ENCODE measurements around the gene CCDC69.
"Not testable (repeated sequence)": the region's sequence is repeated elsewhere in the genome, so short reads cannot be mapped to it uniquely, and the experiment has no call there.

Gene CCDC69

DNA sequence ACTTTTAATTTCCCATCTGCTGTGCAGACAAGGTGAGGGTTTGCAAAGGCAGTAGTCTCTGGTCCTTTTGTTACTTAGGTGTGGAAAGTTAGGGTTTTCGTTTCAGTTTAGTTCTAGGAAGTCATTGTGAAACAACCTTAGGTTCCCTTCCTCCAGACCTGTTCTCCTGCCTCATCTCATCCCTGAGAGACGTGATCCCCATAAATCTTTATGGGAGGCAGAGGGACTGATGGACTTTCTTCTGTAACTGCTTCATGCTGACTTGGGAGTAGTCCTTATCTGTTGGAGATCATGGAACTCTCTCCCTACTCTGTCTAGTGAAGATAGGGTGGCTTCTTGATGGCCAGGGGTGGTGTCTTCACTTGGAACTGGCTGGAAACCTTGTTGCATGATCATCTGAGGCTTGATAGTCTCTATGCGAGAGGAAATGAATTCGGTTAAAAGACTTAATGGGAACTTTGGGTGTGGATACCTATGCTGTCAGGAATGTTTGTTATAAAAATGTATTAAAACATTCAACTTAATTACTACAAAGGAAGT lies 21.9 kb upstream of the CCDC69 start:
- no peak for DNase-seq (ENCODE audit: low read depth)

DNA sequence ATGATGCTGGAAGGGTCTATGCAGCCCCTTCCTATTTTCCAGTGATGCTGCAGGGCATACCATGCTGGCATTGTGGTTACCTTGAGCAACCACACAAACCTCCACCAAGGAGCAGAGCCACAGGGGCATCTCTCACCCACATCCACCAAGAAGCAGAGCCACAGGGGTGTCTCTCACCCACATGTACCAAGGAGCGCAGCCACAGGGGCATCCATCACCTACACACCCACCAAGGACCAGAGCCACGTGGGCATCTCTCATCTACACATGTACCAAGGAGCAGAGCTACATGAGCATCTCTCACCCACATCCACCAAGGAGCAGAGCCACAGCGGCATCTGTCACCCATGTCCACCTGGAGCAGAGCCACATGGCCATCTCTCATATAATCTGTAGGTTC lies 20.3 kb upstream of the CCDC69 start:
- DNase-seq (ENCODE audit: low read depth) = no peak

DNA sequence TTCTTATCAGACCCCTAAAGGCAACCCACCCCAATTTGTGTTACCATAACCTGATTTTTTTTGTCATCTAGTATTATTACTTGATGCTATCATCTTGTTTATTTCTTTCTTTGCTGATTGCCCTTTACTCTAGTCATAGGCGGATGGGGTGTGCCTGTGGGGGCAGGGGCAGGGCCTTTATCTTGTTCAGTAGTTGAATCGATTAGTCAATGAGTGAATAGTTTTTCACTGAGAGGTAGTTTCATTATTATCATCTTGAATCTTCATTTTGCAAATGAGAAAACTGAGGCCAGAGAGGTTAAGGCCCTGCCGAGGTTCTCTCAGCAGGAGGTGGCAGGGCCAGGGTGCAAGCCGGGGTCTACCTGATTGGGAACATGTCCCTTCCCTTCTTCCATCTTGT lies 19.7 kb upstream of the CCDC69 start:
- peak; percentile 25 for DNase-seq (ENCODE audit: low read depth)

DNA sequence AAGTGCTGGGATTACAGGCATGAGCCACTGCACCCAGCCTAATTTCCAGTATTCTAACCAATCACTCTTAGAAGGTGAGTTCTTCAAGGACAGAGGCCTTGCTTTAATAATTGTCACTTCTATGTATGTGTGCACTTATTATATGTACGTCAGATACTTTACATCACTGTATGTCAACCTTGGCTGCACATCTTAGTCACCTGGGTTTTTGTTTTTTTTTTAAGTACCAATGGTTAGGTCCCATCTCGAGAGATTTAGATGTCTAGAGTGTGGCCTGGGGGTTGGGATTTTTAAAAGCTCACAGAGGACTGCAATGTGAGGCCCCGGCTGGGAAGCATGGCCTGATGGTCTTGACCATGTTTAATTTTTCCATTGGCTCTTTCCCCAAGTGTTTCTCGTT lies 19.2 kb upstream of the CCDC69 start:
- DNase-seq (ENCODE audit: low read depth) = no peak

DNA sequence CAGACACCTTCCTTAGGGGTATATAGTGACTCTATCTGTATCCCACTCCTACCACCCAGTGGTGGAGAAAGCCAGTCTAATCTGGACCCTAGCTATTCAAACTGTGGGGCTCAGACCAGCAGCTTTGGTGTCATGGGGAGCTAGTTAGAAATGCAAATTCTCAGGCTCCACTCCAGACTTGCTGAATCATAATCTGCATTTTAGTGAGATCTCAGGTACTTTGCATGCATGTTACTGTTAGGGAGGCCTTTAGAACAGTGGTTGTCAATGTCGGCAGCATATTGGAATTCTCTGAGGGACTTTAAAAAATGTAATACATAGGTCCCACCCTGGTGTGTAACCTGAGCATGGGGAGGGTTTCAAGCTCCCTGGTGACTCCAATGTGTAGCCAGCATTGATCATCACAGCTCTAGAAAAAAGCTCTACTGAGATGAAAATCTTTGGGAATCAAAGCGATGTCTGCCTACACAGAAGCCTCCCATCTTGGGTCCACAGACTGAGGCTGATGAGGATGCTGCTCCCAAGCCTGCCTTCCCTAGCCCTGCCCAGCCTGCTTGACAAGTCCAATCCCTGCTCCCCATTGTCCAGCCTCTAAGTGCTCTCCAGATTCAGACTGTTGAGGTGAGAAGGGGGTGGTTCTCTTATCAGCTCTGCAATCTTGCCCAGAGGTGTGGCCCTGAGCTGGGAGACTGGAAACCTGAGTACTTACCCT lies 17.2 kb upstream of the CCDC69 start:
- no peak for DNase-seq (ENCODE audit: low read depth)

DNA sequence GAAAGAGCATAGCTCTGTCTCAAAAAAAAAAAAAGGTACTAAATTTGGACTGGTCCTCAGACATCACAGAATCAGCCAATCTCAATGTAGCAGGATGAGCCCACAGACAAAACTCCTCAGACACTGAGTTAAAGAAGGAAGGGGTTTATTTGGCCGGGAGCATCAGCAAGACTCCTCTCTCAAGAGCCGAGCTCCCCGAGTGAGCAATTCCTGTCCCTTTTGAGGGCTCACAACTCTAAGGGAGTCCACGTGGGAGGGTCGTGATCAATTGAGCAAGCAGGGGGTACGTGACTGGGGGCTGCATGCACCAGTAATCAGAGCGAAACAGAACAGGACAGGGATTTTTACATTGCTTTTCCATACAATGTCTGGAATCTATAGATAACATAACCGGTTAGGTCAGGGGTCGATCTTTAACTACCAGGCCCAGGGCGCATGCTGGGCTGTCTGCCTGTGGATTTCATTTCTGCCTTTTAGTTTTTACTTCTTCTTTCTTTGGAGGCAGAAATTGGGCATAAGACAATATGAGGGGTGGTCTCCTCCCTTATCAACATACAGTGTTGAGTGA lies 16.5 kb upstream of the CCDC69 start:
- DNase-seq (ENCODE audit: low read depth) = not testable (repeated sequence)

DNA sequence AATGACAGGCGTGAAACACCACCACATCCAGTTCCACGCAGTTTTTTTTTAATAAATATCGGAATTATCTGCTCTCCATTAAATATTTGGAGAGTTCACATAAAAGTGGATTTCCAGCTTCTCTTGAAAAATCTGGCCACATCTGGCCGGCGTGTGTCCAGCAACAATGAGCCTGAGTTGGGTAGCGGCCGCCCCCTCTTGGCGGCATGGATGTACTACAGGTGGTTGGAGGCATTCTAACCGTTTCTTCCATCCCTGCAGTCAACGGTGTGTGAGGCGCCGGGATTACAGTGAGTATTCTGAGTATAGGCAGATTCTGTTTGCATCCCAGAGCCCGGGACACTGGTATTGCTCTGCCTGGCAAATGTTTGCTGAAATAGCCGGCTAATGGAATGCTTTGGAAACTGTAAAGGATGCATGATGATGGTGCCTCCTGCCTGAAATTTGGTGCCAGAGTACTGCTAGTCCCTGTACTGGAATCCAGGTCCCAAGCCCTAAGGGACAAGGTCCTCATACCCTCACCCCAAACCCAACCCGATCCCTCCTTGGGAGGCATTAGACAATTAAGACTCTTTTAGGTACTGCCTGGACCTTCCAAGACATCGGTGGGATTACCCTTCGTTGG lies 15.5 kb upstream of the CCDC69 start:
- peak; percentile 57 for DNase-seq (ENCODE audit: low read depth)

DNA sequence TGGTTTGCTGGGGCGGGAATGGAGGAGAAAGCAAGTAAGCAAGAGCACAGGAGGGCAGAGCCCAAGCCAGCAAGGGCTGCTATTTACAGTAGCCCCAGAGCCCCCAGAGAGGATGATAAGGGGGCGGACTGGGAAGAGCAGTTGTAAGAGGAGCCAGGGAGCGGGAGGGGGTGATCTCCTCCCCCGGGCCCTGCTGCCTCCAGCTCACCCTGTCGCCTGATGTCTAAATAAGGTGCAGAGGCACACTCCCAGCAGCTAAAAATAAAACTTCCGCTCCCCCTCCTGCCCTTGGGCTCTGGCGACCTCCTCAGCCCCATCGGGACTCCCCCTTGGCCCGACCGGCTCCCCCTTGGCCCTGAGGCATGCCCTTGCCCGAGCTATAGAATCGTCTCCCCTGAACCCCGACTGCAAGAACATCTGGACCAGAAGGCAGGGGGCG lies 14.4 kb upstream of the CCDC69 start:
- DNase-seq (ENCODE audit: low read depth) = no peak

DNA sequence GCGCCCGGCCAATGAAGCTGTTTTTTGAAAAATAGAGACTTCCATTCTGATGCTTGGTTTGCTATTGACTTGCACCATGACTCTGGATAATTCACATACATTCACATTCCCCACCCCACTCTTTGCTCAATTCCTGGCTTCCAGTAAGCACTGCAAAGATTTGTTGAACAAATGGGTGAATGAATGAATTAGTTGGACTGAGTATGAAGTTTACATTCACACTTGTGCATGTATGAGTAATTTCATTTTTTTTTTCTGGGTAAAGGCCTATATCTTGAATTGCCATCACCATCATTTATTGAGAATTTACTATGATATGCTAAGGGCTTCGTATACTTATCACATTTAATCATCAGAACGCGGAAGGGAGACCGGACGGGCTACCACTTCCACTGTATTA lies 13.8 kb upstream of the CCDC69 start:
- no peak for DNase-seq (ENCODE audit: low read depth)

DNA sequence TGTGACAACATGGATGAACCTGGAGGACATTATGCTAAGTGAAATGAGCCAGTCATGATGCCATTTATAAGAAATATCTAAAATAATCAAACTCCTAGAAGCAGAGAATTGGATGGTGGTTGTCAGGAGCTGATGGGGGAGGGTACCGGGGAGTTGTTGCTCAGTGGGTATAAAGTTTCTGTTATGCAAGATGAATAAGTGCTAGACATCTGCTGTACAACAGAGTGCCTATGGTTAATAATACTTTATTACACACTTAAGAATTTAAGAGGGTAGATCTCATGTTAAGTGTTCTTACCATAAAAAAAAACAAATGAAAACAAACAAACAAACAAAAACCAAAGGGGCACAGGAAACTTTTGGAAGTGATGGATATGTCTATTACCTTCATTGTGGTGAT lies 13.0 kb upstream of the CCDC69 start:
- DNase-seq (ENCODE audit: low read depth) = no peak

DNA sequence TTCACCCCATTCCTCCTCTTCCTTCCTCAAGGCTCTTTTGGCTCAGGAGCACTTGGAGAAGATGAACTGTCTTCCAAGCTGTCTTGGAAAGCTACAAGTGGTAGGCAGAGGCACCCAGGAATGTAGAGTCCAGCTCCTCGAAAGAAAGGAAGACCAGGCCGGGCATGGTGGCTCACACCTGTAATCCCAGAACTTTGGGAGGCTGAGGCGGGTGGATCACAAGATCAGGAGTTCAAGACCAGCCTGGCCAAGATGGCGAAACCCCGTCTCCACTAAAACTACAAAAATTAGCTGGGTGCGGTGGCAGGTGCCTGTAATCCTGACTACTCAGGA lies 11.3 kb upstream of the CCDC69 start:
- DNase-seq (ENCODE audit: low read depth) = not testable (repeated sequence)

DNA sequence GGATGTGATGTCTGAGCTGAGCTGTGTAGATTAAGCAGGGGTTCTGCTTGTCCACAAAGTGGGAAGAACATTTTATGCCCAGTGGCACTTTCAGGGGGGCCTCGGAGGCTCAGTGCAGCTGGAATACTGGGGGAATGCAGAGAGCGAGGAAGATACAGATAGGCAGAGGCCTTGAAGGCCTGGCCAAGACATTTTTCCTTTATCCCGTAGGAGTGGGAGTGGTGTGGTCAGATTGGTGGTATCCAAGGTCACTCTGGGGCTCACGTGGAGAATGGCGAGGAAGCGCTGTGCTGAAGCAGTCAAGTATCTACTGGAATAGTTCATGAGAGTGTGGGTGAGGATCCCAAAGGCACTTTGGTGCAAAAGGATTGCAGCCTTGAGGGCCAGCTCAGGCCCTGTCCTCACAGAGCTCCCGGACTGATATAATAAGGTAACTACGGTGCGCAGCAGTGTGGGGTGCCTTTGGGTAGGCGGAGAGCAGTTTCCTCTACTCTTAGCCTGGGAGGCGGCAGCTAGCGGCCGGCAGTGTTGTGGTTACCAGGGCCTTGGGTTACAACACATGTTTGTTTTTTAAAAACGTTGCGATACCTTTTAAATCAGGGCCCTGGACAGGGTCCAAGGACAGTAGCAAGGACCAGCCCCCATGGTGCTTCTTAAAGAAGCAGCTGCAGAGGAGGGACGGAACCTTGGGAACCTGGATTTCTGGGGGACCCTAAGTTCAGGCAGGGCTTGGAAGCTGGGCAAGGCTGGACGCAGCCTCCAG lies 10.8 kb upstream of the CCDC69 start:
- DNase-seq (ENCODE audit: low read depth) = no peak

DNA sequence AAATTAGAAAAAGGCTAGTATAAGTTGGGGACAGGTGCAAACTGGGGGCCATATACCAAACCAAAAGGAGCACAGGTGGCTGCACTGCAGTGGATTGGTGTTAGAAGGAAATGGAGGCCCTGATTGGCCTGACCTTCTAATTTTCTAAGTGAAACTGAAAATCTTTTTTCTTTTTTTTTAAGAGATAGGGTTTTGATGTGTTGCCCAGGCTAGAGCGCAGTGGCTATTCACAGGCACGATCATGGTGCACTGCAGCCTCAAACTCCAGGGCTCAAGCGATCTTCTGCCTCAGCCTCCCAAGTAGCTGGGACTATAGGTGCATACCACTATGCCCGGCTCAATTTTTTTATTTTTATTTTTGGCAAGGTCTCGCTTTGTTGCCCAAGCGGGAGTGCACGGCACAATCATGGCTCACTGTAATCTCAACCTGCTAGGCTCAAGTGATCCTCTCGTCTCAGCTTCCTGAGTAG lies 9.8 kb upstream of the CCDC69 start:
- no peak for DNase-seq (ENCODE audit: low read depth)

DNA sequence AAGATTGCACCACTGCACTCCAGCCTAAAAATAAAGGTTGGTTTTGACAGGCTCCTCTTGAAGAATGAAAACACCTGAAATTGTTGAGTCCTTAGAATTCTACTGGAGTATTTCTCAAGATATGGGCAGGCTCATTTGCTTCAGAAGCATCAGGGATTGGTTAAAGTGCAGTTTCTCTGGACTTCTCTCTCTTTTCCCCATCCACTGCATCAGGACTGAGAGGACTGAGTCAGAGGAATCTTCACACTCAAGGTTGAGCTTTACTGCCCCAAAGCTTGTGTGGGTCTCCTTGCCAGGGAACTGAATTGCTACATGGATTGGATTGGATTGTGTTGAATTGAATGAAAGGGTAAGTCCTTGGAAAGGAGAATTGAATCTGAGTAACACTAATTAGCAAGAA lies 7.5 kb upstream of the CCDC69 start:
- DNase-seq (ENCODE audit: low read depth) = no peak

DNA sequence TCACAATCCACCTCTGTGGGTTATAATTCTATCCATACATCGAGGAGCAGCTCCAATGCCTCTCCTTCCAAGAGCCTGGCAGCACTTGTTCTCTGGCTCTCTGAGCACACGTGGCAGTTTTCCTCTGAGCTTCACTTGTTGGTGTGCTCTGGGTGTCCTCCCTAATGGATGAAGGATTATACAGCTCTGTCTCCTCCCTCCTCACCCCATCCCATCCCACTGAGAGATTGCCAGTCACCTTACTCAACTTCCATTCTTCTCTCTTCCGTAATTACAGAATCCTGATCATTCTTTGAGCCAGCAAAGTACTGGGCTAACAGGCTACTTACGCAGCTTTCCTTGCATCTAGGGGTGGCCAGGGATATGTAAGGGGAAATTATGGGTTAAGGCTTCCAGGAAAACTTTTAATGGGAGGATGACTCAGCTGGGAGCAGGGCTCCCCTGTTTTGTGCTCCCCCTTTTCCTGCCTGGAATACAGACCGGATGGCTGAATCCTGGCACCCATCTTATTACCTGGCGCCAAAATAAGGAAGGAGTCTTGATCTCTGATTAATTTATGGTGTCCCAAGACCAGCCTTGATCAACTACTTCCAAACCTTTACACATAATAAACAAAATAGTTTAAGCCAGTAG lies 6.3 kb upstream of the CCDC69 start:
- DNase-seq (ENCODE audit: low read depth) = no peak

DNA sequence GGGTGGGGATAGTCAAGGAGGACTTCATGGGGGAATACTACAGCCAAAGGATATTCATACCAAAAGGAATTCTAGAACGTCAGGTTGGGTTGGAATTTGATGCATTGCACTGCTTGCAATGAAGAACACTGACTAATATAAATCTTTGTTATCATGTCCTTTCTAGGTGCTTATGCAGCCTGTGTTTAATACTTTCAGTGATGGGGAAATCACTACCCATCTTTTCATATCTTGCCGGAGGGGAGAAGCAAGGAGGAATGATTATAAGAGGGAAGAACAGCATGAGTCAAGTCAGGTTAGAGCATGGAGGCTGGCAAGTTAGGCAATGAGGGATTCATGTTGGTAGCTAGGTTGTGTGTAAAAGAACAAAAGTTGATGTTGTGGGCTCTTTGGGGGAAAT lies 5.1 kb upstream of the CCDC69 start:
- DNase-seq (ENCODE audit: low read depth) = no peak

DNA sequence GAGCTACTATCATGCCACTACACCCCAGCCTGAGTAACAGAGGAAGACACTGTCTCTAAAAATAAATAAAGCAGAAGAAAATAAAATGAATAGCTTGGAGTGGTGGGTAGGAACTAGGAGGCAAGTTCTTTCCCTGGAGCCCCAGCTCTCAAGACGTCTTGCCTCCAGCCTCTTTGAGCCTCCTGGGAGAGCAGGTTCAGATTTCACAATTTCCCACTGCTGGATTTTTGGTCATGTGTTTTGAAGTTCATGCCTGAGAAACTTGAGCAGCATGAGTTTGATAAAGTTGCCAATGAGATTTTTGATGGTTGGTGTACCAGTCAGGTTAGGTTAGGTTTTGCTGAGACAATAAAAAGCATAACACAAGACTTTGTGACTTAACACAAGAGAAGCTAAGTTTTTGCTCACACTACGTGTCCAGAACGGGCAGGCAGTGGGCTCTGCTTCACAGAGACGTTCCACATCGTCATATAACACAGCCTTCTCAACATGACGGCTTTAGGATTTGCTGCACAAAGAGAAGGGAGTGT lies 4.1 kb upstream of the CCDC69 start:
- no peak for DNase-seq (ENCODE audit: low read depth)

DNA sequence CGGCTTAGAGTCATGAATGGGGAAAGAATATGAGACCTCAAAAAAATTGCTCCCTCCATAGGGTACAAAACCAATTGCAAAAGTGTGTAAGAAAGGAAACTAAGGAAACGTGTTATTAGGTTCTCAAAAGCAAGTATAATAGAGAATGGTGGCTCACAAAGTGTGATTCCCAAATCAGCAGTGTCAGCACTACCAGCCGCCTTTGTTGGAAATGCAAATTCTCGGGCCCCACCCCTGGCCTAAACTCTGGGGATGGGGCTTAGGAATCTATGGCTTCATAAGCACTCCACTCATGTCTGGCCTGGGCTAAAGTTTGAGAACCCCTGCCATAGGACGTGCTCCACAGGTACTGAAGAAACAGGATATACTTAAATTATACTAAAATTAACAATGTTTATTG lies 1.6 kb upstream of the CCDC69 start:
- no peak for DNase-seq (ENCODE audit: low read depth)

DNA sequence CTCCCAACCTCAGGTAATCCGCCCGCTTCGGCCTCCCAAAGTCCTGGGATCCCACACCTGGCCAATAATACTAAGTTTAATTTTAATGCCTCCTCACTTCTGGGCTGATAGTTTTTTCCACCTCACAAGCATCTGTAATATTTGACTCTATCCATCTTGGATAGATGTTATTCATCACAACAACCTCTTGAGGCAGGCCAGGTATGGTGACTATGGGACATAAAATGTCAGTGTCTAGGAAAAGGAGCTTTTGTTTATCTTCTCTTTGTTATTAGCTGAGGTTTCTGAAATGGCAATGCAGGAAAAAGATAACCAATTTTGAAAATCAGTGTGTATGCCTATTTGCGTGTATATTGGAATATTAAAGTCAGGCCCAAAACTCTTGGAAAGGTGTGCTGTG lies 1.2 kb upstream of the CCDC69 start:
- DNase-seq (ENCODE audit: low read depth) = no peak

DNA sequence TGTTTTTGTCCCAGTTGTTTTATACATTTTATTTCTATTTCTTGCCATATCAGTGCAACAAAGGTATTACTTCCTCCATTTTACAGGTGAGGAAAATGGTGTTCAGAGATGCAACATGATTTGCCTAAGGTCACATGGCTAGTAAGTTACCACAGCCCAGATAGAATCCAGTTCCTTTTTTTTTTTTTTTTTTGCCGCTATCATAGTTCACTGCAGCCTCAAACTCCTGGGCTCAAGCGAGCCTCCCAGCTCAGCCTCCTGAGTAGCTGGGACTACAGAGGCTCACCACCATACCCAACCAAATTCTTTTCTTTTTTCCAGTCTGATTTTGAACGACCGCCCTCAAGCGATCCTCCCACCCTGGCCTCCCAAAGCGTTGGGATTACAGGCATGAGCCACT lies 480 bp upstream of the CCDC69 start:
- DNase-seq (ENCODE audit: low read depth) = no peak

DNA sequence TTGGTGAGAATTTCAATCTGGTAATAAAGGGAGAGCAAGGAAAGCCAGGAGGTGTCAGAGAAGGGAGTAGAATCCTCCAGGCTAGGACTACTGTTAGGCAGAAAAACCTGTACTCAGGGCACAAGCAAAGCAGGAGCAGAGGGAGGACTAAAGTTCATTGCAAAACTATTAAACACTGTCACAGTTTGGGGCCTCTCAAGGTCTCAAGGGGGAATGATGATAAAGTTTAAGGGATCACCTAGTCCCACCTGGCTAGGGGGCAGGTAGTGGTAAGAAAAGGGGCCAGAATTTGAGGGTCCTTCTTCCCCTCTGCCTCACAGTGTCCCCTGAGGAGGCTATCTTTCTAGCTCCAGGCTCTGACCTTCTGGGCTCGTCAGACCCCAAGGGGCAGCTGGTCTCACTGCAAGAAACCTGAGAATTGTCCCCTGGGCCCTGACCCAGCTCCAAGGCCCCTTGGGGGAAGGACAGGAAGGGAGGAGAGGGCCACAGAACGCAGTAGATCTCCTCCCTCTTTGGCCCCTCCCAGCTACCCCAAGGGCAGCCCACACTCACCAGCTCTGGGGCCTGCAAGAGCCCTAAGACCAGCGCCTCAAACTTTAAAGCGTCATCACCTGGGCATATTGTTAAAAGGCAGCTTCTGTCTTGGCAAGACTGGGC lies 974 bp downstream of the CCDC69 start:
- peak; percentile 36 for DNase-seq (ENCODE audit: low read depth)

Measured in activated T-cell treated with anti-CD3 and anti-CD28 coated beads for 48 hours (primary cell).